Smooth muscle cell (in vitro differentiated cells): ENCODE results near the gene TFB1M. TPM values are rescaled to one million over a fixed set of nuclear protein-coding genes. Genes with fewer than 3 reads are reported as not detected.
A peak's percentile ranks its signal among the peaks of the same experiment; 100 is the strongest.

Experiments used
- DNase-seq: peaks from one replicate; lab custom pipeline; 2025; ENCODE audit not compliant: unreplicated experiment; lab: John Stamatoyannopoulos, UW
- H2AFZ ChIP-seq: fragments of 200-600 bp; sonication (generic); 2 replicates; pipeline ENCODE4 v1.6.0; 2016; ENCODE audit warnings: antibody characterized with exemption, low read depth, mild to moderate bottlenecking
- H3F3A ChIP-seq: fragments of 200-600 bp; sonication (generic); 2 replicates; pipeline ENCODE4 v1.6.0; 2017; ENCODE audit warnings: antibody characterized with exemption, low read depth
- H3K27ac ChIP-seq: fragments of 200-600 bp; sonication (generic); 2 replicates; pipeline ENCODE4 v1.5.1; 2016; ENCODE audit warnings: low read depth, mild to moderate bottlenecking
- H3K27me3 ChIP-seq: fragments of 200-600 bp; sonication (generic); 2 replicates; pipeline ENCODE4 v1.6.1; 2016; ENCODE audit warnings: low read depth, mild to moderate bottlenecking
- H3K36me3 ChIP-seq: fragments of 200-600 bp; sonication (generic); 2 replicates; pipeline ENCODE4 v1.5.1; 2016; ENCODE audit warnings: low read depth
- H3K4me1 ChIP-seq: fragments of 200-600 bp; sonication (generic); 2 replicates; pipeline ENCODE4 v1.5.1; 2016; ENCODE audit warnings: low read depth
- H3K4me2 ChIP-seq: fragments of 200-600 bp; sonication (generic); 2 replicates; pipeline ENCODE4 v1.6.0; 2016; ENCODE audit warnings: mild to moderate bottlenecking
- H3K4me3 ChIP-seq: fragments of 200-600 bp; sonication (generic); 2 replicates; pipeline ENCODE4 v1.5.1; 2016; ENCODE audit warnings: mild to moderate bottlenecking
- H3K79me2 ChIP-seq: fragments of 200-600 bp; sonication (generic); 2 replicates; pipeline ENCODE4 v1.6.0; 2016; ENCODE audit warnings: low read depth, mild to moderate bottlenecking
- H3K9ac ChIP-seq: fragments of 200-600 bp; sonication (generic); 2 replicates; pipeline ENCODE4 v1.6.0; 2016; ENCODE audit warnings: low read depth
- H3K9me3 ChIP-seq: fragments of 200-600 bp; sonication (generic); replicated peaks from 2 replicates; pipeline ENCODE4 v1.5.1; 2016; ENCODE audit warnings: low read depth
- H4K20me1 ChIP-seq: fragments of 200-600 bp; sonication (generic); 2 replicates; pipeline ENCODE4 v1.6.0; 2016; ENCODE audit warnings: low read depth
- WGBS: methylation state at CpG from one replicate; pipeline ENCODE4 v1.1.7; 2016; ENCODE audit warnings: low lambda C conversion rate; 5-methylcytosine and 5-hydroxymethylcytosine counted together
- polyA plus RNA-seq: library from polyadenylated mRNA; unstranded; fragments of >200 nt; fragmentation: Nextera tagmentation; extraction: Ambion mirVana; gene quantifications from 2 replicates; pipeline ENCODE4 v1.2.1, GENCODE V29; 2016
- total RNA-seq: library from RNA; depleted of rRNA; stranded (reverse); fragments of >200 nt; gene quantifications from 2 replicates; pipeline ENCODE4 v1.2.3, GENCODE V29; 2014
- TF ChIP-seq, protein P1 (sequence below): fragments of 200-600 bp; sonication (generic); IDR thresholded peaks from 2 replicates; pipeline ENCODE4 v1.5.1; 2017; ENCODE audit warnings: borderline replicate concordance, mild to moderate bottlenecking, antibody characterized with exemption; ENCODE audit not compliant: insufficient read depth, poor library complexity, severe bottlenecking

The TFB1M gene
- total and polyA plus RNA-seq, 2 experiments from 2014 or later, result 12.1 to 16.9 TPM

DNA sequence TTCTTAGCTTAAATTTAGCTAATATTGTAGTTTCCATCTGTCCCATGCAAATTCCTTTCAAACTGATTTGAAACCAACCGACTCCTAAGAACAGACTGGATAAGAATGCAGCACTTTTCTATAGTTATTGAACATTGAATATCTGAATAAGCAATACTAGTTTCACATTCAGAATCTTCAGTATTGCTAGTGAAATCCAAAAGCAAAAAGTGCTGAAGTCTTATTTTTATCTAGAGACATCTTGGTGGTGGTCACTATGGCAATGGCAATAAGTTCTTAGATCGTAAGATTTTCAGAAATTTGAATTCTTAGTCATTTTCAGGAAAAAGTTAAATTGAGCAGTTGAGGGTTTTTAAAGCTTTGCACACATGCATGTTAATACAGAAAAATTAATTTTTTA, 2.7 kb downstream of the TFB1M start:
- H3K4me1 ChIP-seq, result peaks cover 6% of the 10 kb centered on the region
- H3K9ac ChIP-seq, result no peak overlapping the region
- H3K4me3 ChIP-seq, result no peak overlapping the region
- peaks cover 9% of the 10 kb centered on the region for H3F3A ChIP-seq
- 94% methylated on average over 2 of the region's 2 CpGs for WGBS
- TF ChIP-seq, protein P1, sequence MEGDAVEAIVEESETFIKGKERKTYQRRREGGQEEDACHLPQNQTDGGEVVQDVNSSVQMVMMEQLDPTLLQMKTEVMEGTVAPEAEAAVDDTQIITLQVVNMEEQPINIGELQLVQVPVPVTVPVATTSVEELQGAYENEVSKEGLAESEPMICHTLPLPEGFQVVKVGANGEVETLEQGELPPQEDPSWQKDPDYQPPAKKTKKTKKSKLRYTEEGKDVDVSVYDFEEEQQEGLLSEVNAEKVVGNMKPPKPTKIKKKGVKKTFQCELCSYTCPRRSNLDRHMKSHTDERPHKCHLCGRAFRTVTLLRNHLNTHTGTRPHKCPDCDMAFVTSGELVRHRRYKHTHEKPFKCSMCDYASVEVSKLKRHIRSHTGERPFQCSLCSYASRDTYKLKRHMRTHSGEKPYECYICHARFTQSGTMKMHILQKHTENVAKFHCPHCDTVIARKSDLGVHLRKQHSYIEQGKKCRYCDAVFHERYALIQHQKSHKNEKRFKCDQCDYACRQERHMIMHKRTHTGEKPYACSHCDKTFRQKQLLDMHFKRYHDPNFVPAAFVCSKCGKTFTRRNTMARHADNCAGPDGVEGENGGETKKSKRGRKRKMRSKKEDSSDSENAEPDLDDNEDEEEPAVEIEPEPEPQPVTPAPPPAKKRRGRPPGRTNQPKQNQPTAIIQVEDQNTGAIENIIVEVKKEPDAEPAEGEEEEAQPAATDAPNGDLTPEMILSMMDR, result no peak
- no peak overlapping the region for H3K27ac ChIP-seq
- no peak overlapping the region for H2AFZ ChIP-seq
- H4K20me1 ChIP-seq, result no peaks in the 10 kb centered on the region
- no peak for DNase-seq
- H3K36me3 ChIP-seq, result no peaks in the 10 kb centered on the region
- no peaks in the 10 kb centered on the region for H3K27me3 ChIP-seq
- H3K79me2 ChIP-seq, result peaks cover 16% of the 10 kb centered on the region
- no peaks in the 10 kb centered on the region for H3K9me3 ChIP-seq
- H3K4me2 ChIP-seq, result no peak overlapping the region

DNA sequence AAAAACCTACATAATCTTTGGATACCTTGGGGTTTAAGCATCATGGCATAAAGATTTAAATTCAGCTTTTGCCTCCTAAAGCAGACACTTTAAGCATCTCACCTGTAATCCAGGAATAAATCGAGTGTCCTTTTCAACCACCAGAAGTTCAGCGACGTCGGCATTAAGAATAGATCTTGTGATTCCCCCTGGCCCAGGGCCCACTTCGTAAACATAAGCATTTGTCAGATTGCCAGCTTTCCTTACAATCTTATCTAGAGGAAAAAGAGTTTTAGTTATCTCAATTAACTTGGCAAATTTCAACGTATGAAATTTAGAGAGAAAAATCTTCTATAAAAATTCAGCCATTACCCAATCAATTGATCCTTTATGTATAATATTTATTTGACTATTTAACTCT, 3.2 kb downstream of the TFB1M start:
- Histone ChIP-seq H3K79me2 (peaks cover 16% of the 10 kb centered on the region), H3K4me1 (peaks cover 6% of the 10 kb centered on the region), H3K9ac (no peak overlapping the region), H3F3A (peaks cover 9% of the 10 kb centered on the region), H4K20me1 (no peaks in the 10 kb centered on the region), H3K27ac (no peak overlapping the region), H3K4me2 (no peak overlapping the region), H3K27me3 (no peaks in the 10 kb centered on the region), H3K36me3 (no peaks in the 10 kb centered on the region), H3K4me3 (no peak overlapping the region), H2AFZ (no peak overlapping the region), H3K9me3 (no peaks in the 10 kb centered on the region)
- TF ChIP-seq, protein P1, result no peak
- no peak for DNase-seq
- WGBS, result 88% methylated on average over 6 of the region's 6 CpGs

DNA sequence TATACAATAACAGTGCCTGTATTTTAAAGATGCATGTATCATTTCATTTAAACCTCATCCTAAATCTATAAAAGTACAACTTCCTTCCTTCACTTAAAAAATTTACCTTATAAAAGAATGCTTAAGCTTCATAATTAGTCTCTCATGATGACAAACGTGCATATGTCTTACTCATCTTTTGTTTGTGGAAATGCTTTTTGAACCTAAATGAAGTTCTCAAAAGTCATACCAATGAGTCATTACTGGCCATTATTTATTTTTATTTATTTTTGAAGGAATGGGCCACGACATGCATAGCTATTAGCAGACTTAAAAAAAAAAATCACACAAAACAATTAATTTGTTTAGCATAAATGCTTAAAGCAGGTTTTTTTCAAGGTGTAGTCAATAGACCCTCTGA, 3.7 kb downstream of the TFB1M start:
- Histone ChIP-seq H3K36me3 (no peaks in the 10 kb centered on the region), H3K4me3 (no peak overlapping the region), H3K9ac (no peak overlapping the region), H4K20me1 (no peaks in the 10 kb centered on the region), H3K4me1 (peaks cover 5% of the 10 kb centered on the region), H3F3A (peaks cover 9% of the 10 kb centered on the region), H3K27ac (peak overlapping the region; percentile 53), H3K4me2 (no peak overlapping the region), H2AFZ (no peak overlapping the region), H3K9me3 (no peaks in the 10 kb centered on the region), H3K79me2 (peaks cover 16% of the 10 kb centered on the region), H3K27me3 (no peaks in the 10 kb centered on the region)
- WGBS, result 46% methylated on average over 2 of the region's 2 CpGs
- TF ChIP-seq, protein P1, result no peak
- no peak for DNase-seq

DNA sequence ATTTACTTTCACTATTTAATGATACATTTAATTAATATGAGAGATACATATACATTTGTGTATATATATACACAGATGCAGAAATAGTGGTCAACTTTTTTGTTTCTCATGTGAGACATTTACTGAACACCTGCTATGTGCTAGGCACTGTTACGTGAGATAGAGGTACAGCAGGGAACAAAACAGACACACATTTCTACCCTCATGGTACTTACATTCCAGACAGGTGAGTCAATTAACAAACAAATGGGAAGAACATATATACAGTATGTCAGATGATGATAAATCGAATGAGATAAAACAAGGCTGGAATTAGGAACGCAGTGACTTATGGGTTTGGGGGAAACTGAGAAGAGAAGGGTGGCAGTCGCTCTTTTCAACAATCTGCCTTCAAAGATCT, 5.1 kb downstream of the TFB1M start:
- TF ChIP-seq, protein P1, result no peak
- Histone ChIP-seq H3K27me3 (no peaks in the 10 kb centered on the region), H3K36me3 (no peaks in the 10 kb centered on the region), H3F3A (no peaks in the 10 kb centered on the region), H2AFZ (no peak overlapping the region), H3K9ac (no peak overlapping the region), H3K9me3 (no peaks in the 10 kb centered on the region), H3K4me2 (no peak overlapping the region), H3K27ac (no peak overlapping the region), H3K4me1 (no peaks in the 10 kb centered on the region), H3K4me3 (no peak overlapping the region), H3K79me2 (peaks cover 16% of the 10 kb centered on the region), H4K20me1 (no peaks in the 10 kb centered on the region)
- 94% methylated on average over 4 of the region's 4 CpGs for WGBS
- DNase-seq, result no peak
